Caco-2 (cell line): Measurements from ENCODE around the gene SNX30. TPM values are rescaled to one million over a fixed set of nuclear protein-coding genes. Genes with fewer than 3 reads are reported as not detected.

ENCODE experiments used
- BruUV-seq: library from RNA; stranded (reverse); fragments of 400-500 nt; replicated peaks from 2 replicates; lab custom pipeline; 2021; lab: Mats Ljungman, UMichigan
- CTCF ChIA-PET: fragments of 300-600 bp; sonication (Branson Sonifier 250); formaldehyde crosslinking; loops from one replicate; lab custom pipeline; 2022; ENCODE audit warnings: antibody characterized with exemption; lab: Charles Lee
- POLR2A ChIA-PET: fragments of 300-600 bp; sonication (Branson Sonifier 250); formaldehyde crosslinking; loops from one replicate; lab custom pipeline; 2022; ENCODE audit warnings: antibody characterized with exemption; lab: Charles Lee
- DNase-seq, 2 experiments: peaks; one replicate each; pipeline versions ENCODE4 v3.0.0 to v3.0.0-alpha.2; 2020 to 2022
- H3K27me3 ChIP-seq: replicated peaks from 2 replicates; pipeline ENCODE4 v1.6.0; 2011; ENCODE audit warnings: low read length; ENCODE audit not compliant: control insufficient read depth, insufficient read depth
- H3K36me3 ChIP-seq: 2 replicates; pipeline ENCODE4 v1.5.1; 2011; ENCODE audit warnings: low read length; ENCODE audit not compliant: control insufficient read depth, insufficient read depth
- H3K4me1 ChIP-seq: fragments of 250-450 bp; sonication (Bioruptor Pico); 2 replicates; pipeline ENCODE4 v1.5.1; 2020; ENCODE audit warnings: mild to moderate bottlenecking
- H3K4me3 ChIP-seq: 2 replicates; pipeline ENCODE4 v1.5.1; 2011; ENCODE audit warnings: low read depth, mild to moderate bottlenecking, control low read depth, low read length
- H3K9me3 ChIP-seq: fragments of 250-450 bp; sonication (Bioruptor Pico); 2 replicates; pipeline ENCODE4 v1.5.1; 2020; ENCODE audit warnings: mild to moderate bottlenecking, moderate library complexity
- H3K27ac Mint-ChIP-seq: one replicate; pipeline ENCODE4 v1.8.0; 2022; ENCODE audit warnings: mixed read lengths; ENCODE audit not compliant: unreplicated experiment
- H3K27me3 Mint-ChIP-seq: one replicate; pipeline ENCODE4 v1.8.0; 2022; ENCODE audit warnings: mixed read lengths; ENCODE audit not compliant: insufficient read depth, unreplicated experiment
- H3K36me3 Mint-ChIP-seq: one replicate; pipeline ENCODE4 v1.8.0; 2022; ENCODE audit warnings: mild to moderate bottlenecking, mixed read lengths; ENCODE audit not compliant: insufficient read depth, unreplicated experiment
- H3K4me1 Mint-ChIP-seq: one replicate; pipeline ENCODE4 v1.8.0; 2022; ENCODE audit warnings: low read depth, mixed read lengths; ENCODE audit not compliant: unreplicated experiment
- H3K4me3 Mint-ChIP-seq: one replicate; pipeline ENCODE4 v1.8.0; 2022; ENCODE audit warnings: mild to moderate bottlenecking, moderate library complexity, mixed read lengths; ENCODE audit not compliant: unreplicated experiment
- H3K9me3 Mint-ChIP-seq: one replicate; pipeline ENCODE4 v1.8.0; 2022; ENCODE audit warnings: mixed read lengths; ENCODE audit not compliant: unreplicated experiment
- CTCF ChIP-seq, 2 experiments: fragments of 200-600 bp in 1 of 2; IDR thresholded peaks; 1 replicate in 1 of 2; 2 replicates in 1 of 2; pipeline versions ENCODE4 v1.5.1 to v1.8.0; 2011 to 2022; ENCODE audit warnings: antibody characterized with exemption in 1 of 2, control low read depth in 1 of 2, inconsistent platforms in 1 of 2, low read depth in 1 of 2, low read length in 1 of 2, mild to moderate bottlenecking in 1 of 2, moderate library complexity in 1 of 2; ENCODE audit not compliant: insufficient read depth in 1 of 2, severe bottlenecking in 1 of 2, unreplicated experiment in 1 of 2
- intact Hi-C: fragments of 100-400 bp; cut with micrococcal nuclease; formaldehyde crosslinking; loops from one replicate; pipeline ENCODE4 v1.10.0; 2022; ENCODE audit not compliant: unreplicated experiment
- total RNA-seq: library from RNA; stranded (reverse); gene quantifications from 2 replicates; pipeline ENCODE4 v1.2.3, GENCODE V29; 2022

Gene SNX30
- total RNA-seq, 1 experiment from 2014 or later = 21.8 TPM

DNA sequence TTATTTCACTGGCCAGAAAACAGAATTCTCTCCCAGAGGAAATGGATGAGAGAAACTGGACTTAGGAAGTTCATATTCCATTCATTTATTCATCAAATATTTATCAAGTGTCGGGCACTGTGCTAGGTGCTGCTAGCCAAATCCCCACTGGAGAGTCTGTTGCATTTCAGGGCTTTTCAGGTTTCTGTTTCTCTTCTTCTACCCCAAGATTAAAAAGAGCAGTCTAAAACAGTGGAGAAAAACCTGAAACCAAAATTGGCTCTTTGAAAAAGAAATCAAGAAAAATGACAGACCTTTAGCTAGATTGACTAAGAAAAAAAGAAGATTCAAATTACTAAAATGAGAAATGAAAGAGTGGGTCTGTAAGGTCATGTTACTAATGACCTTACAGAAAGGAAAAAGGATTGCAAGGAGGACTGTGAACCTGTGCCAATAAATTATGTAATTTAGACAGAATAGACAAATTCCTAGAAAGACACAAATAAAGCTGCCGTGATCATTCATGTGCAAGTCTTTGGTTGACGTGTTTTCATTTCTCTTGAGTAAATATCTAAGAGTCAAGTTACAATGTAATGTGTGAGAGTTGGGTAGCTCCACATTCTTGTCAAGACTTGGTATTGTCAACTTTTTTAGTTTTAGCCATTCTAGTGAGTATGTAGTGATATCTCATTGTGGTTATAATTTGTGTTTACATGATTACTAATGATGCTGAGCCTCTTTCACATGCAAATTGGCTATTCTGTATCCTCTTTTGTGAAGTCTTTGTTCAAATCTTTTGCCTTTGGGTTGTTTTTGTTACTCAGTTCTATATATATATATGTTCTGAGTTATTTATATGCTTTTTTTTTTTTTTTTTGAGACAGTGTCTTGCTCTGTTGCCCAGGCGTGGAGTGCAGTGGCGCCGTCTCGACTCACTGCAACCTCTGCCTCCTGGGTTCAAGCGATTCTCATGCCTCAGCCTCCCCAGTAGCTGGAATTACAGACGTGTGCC lies 23.7 kb downstream of the SNX30 start:
- no peaks in the 10 kb centered on the region for H3K9me3 Mint-ChIP-seq
- no peaks in the 10 kb centered on the region for H3K4me1 Mint-ChIP-seq
- H3K4me3 Mint-ChIP-seq = no peak overlapping the region
- Histone ChIP-seq H3K9me3 (no peaks in the 10 kb centered on the region), H3K27me3 (no peaks in the 10 kb centered on the region), H3K4me1 (no peaks in the 10 kb centered on the region), H3K4me3 (no peak overlapping the region), H3K36me3 (no peaks in the 10 kb centered on the region)
- H3K27ac Mint-ChIP-seq = no peak overlapping the region
- CTCF ChIA-PET = no interaction called here
- H3K36me3 Mint-ChIP-seq = no peaks in the 10 kb centered on the region
- BruUV-seq = no TSS peak
- H3K27me3 Mint-ChIP-seq = no peaks in the 10 kb centered on the region
- no peak for DNase-seq
- intact Hi-C loops = no loop called here
- POLR2A ChIA-PET = no interaction called here
- no peak for TF ChIP-seq CTCF (IDR thresholded peaks at IDR 0.05; ENCODE audit: insufficient read depth in 1 of 2, low read depth in 1 of 2, low read length in 1 of 2, severe bottlenecking in 1 of 2, unreplicated experiment in 1 of 2)

- no peak overlapping the region for H3K4me3 ChIP-seq
- no peaks in the 10 kb centered on the region for H3K27me3 ChIP-seq
- no peaks in the 10 kb centered on the region for H3K9me3 ChIP-seq
- BruUV-seq = no TSS peak
- ChIA-PET POLR2A (no interaction called here), CTCF (interaction anchor here (0.8 kb wide), 1 partner anchor 34 kb away, joined by 7 read pairs; no protein-coding TSS in a partner anchor)
- H3K27ac Mint-ChIP-seq = no peak overlapping the region
- intact Hi-C loops = no loop called here
- H3K36me3 ChIP-seq = no peaks in the 10 kb centered on the region
- no peaks in the 10 kb centered on the region for H3K9me3 Mint-ChIP-seq
- H3K4me3 Mint-ChIP-seq = no peak overlapping the region
- TF ChIP-seq CTCF (IDR thresholded peaks at IDR 0.05; ENCODE audit: insufficient read depth in 1 of 2, low read depth in 1 of 2, low read length in 1 of 2, severe bottlenecking in 1 of 2, unreplicated experiment in 1 of 2) = no peak
- H3K4me1 Mint-ChIP-seq = peaks cover 6% of the 10 kb centered on the region
- H3K36me3 Mint-ChIP-seq = no peaks in the 10 kb centered on the region
- no peaks in the 10 kb centered on the region for H3K27me3 Mint-ChIP-seq
- H3K4me1 ChIP-seq = no peaks in the 10 kb centered on the region; the same call in 1 of the 2 replicates
- no peak for DNase-seq
These were observed 27.4 kb downstream of the SNX30 start for GRCh38 chr9:112777914-112778313.

- H3K9me3 Mint-ChIP-seq = no peaks in the 10 kb centered on the region
- H3K9me3 ChIP-seq = no peaks in the 10 kb centered on the region
- DNase-seq = no peak
- ChIA-PET POLR2A (no interaction called here), CTCF (no interaction called here)
- H3K4me3 Mint-ChIP-seq = no peak overlapping the region
- no peak overlapping the region for H3K4me3 ChIP-seq
- peaks cover 24% of the 10 kb centered on the region for H3K4me1 Mint-ChIP-seq
- TF ChIP-seq CTCF (IDR thresholded peaks at IDR 0.05; ENCODE audit: insufficient read depth in 1 of 2, low read depth in 1 of 2, low read length in 1 of 2, severe bottlenecking in 1 of 2, unreplicated experiment in 1 of 2) = no peak
- H3K36me3 Mint-ChIP-seq = no peaks in the 10 kb centered on the region
- H3K4me1 ChIP-seq = peaks cover 15% of the 10 kb centered on the region; the same call in 1 of the 2 replicates
- BruUV-seq = no TSS peak
- no peaks in the 10 kb centered on the region for H3K36me3 ChIP-seq
- H3K27ac Mint-ChIP-seq = no peak overlapping the region
- intact Hi-C loops = no loop called here
- no peaks in the 10 kb centered on the region for H3K27me3 Mint-ChIP-seq
- H3K27me3 ChIP-seq = no peaks in the 10 kb centered on the region
These were observed 30.0 kb downstream of the SNX30 start for GRCh38 chr9:112780450-112781036.
